Glomerular endothelial cell (primary cell): ENCODE results near the gene CREBL2. TPM values are rescaled to one million over a fixed set of nuclear protein-coding genes. Genes with fewer than 3 reads are reported as not detected.
"Not testable (repeated sequence)": the region's sequence is repeated elsewhere in the genome, so short reads cannot be mapped to it uniquely, and the experiment has no call there.

Source experiments
- DNase-seq: peaks from one replicate; pipeline ENCODE4 v3.0.0-alpha.2; 2011; ENCODE audit warnings: low read depth, low spot score; ENCODE audit errors: extremely low read depth
- total RNA-seq: library from RNA; depleted of rRNA; stranded (reverse); fragments of >200 nt; gene quantifications from 2 replicates; pipeline ENCODE4 v1.2.3, GENCODE V29; 2015

The CREBL2 gene
- total RNA-seq, 1 donor from 2014 or later, result 17.3 TPM

DNA sequence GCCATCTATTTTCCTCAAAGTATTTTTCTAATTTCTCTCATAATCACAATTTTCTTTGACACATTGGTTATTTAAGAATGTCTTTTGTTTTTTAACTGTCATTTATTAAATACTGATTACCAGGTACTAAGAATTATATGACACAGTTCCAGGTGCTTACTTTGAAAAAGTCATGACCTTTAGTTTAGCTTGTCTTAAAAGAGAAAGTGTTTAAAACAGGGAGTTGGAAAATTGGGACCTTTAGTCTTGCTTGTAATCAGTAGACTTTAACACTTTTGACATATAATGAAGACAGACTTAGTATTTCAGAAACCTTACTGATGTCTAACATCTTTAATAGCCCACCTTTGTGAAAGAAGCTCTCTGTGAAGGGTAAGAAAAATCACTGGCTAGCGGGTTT lies 19.2 kb downstream of the CREBL2 start:
- DNase-seq, result no peak

DNA sequence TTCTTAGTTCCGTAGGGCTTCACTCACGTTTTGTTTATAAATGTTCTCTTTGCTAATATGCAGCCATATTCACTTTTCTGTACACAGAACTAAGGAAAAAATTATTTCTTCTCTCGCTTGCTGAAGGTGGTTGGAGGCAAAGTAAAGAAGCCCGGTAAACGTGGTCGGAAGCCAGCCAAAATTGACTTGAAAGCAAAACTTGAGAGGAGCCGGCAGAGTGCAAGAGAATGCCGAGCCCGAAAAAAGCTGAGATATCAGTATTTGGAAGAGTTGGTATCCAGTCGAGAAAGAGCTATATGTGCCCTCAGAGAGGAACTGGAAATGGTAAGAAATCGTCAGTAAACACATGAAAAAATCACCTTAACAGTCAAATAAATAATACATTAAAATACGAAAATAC lies 24.0 kb downstream of the CREBL2 start:
- DNase-seq, result no peak

GRCh38 chr12:12636641-12637040 lies 25.0 kb downstream of the CREBL2 start:
- DNase-seq, result no peak

GRCh38 chr12:12639995-12640394 lies 28.3 kb downstream of the CREBL2 start:
- DNase-seq, result not testable (repeated sequence)

GRCh38 chr12:12641650-12642049 lies 30.0 kb downstream of the CREBL2 start:
- no peak for DNase-seq

GRCh38 chr12:12642916-12643315 lies 31.2 kb downstream of the CREBL2 start:
- no peak for DNase-seq

DNA sequence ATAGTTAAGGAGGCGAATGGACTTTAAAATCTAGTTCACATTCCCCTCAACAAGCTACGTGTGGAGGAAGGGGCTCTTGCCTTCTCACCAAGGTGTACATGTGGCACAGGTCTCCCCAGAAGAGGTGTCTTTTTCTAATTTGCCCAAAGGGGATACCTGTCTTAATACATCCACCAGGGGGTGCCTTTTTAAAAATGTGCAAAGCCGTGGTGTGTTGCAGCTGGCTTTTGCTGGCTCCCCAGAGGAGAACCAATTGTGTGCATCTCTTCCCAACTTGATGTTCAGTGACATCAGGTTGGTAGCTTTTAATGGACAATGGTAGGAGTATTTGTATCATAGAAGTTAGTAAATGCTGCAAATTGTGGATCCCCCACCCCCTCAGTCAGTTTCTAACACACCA lies 33.8 kb downstream of the CREBL2 start:
- DNase-seq, result no peak

DNA sequence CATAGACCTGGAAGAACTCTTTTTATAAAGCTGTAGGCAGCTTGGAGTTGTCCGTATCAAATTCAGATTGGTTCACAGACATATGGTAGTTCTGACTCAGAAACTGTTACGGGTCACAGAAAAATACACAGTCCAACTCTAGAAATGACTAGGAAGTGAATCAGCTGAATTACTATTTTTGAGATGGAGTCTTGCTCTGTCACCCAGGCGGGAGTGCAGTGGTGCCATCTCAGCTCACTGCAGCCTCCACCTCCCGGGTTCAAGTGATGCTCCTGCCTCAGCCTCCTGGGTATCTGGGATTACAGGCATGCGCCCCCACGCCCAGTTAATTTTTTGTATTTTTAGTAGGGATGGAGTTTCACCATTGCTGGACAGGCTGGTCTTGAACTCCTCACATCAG lies 34.3 kb downstream of the CREBL2 start:
- not testable (repeated sequence) for DNase-seq

- no peak for DNase-seq
Measured at GRCh38 chr12:12646483-12647072, 34.9 kb downstream of the CREBL2 start.

- no peak for DNase-seq
Measured at GRCh38 chr12:12648284-12648683, 36.6 kb downstream of the CREBL2 start.

- DNase-seq, result no peak
Measured at GRCh38 chr12:12648951-12649650, 37.4 kb downstream of the CREBL2 start.

GRCh38 chr12:12651752-12652151 lies 40.1 kb downstream of the CREBL2 start:
- no peak for DNase-seq

- DNase-seq, result not testable (repeated sequence)
Measured at GRCh38 chr12:12652704-12653103, 41.0 kb downstream of the CREBL2 start.

DNA sequence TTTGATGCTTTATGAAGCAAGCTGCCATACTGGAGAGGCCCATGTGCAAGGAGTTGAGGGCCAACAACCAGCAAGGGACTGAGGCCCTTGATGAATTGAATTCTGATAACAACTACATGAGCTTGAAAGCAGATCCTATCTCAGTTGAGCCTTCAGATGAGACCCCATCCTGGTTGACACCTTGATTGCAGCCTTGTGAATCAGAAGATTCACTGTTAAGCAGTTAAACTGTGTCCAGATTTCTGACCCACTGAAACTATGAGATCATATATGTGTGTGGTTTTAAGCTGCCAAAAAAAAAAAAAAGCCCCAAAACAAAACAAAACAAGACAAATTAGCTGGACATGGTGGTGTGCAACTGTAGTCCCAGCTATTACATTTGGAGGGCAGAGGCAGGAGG lies 42.2 kb downstream of the CREBL2 start:
- no peak for DNase-seq

DNA sequence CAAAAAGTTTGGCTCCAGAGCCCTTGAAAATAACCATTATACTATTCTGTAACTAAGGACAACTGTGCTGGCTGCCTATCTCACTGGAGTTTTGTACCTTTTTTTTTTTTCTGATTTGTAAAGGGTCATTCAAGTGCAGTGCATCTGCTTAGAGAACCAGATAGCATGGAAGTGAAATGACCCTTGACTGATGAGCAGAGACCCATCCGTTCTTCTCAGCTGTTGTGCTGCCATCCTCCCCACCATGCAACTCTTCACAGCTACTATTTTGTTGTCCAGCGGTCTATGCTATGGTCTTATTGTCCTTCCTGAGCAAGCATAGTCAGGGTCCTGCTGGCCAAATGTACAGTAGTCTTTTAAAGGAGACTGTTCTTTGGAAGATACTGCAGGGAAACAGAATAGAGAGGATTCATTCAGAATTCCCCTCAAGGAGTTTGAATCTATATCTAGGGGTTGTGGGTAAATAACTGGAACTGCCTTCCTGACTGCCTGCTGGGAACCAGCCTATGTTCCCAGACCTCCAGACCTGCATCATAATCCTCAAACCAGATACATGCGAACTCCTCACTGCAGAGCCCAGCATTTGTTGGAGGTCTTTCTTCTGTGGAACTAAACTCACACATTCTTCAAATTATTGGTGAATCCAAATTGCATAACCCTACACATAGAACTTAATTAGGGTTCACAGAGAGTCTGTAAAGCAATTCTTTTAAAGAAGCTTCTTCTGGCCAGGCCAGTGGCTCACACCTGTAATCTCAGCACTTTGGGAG lies 43.2 kb downstream of the CREBL2 start:
- no peak for DNase-seq

- DNase-seq, result no peak
Measured at GRCh38 chr12:12660201-12660600, 48.5 kb downstream of the CREBL2 start.

DNA sequence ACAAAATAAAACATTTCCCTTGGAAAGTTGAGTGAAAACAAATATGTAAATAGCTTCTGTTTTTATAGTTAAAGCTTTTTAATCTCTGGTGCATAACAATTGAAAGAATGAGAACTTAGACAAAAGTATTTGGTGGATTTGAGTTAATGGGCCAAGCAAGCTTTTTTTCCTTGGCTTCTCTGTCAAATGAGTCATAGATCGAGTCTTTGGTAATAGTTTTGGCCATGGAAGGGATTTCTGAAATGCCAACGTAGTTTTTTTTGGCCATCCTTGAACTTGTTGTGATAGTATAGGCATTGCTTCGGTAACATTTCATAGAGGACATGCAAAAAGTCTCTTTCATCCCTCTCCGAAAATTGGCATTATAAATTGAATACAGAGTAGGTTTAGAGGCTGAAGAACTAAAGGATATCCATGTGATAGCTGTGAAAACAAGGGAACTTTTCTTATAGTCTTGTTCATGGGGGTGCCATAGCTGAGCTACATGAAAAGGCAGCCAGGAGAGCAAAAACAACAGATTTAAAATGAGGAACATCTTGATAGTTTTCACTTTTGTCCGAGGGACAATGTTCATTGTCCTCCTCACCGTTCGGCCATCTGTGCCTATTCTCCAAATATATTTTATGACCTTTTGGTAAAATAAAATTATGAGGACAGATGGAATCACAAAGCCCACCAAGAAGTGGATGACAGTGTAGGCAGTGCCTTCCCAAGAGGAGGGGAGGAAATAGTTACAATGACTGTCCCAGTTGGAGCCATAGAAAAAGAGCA lies 49.6 kb downstream of the CREBL2 start:
- no peak for DNase-seq

DNA sequence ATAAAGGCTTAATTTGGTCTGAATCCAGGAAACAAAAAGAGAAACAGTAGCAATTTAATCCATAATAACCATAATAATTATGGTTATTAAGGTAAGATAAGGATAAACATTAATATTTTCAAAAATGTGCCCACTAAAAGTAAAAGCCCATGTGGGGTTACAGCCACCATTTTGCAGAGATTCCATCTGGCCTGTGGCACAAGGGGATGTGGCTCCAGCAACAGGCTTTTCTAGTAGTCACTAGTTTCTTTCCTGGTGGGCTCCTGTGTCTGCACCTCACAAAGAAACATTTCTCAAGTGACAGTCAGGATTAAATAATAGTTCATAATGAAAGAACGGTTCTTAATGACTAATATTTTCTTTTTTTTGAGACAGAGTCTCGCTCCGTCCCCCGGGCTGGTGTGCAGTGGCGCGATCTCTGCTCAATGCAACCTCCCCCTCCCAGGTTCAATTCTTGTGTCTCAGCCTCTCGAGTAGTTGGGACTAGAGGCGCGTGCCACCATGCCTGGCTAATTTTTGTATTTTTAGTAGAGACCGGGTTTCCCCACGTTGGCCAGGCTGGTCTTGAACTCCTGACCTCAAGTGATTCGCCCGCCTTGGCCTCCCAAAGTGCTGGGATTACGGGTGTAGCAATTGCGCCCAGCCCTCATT lies 52.1 kb downstream of the CREBL2 start:
- no peak for DNase-seq

GRCh38 chr12:12665194-12665593 lies 53.5 kb downstream of the CREBL2 start:
- no peak for DNase-seq

- DNase-seq, result no peak
Measured at GRCh38 chr12:12668005-12668404, 56.3 kb downstream of the CREBL2 start.

DNA sequence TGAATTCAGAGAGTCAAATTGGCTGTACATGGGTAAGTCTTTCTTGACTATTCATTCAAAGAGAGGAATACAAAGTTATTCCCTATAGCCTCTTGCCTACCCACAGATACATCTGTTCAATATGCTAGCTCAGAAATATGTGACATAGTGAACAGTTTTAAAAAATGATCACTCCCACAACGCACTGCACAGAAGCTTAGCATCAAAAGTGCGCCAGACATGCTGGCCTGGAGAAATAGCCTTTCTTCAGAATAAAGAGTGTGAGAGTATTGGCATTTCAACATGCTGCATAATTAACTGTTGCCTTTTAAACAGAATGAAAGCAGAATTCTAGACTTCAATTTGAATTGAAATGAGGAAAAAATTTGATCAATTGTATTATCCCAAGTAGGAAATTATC lies 57.3 kb downstream of the CREBL2 start:
- DNase-seq, result no peak
